Osteocyte (in vitro differentiated cells): ENCODE data around the gene NELFB. TPM values are rescaled to one million over a fixed set of nuclear protein-coding genes. Genes with fewer than 3 reads are reported as not detected.

ENCODE experiments used
- DNase-seq: peaks from one replicate; pipeline ENCODE4 v3.0.0; 2021; ENCODE audit warnings: mixed read lengths; ENCODE audit not compliant: unreplicated experiment; ENCODE audit errors: extremely low spot score
- H3K27ac Mint-ChIP-seq: one replicate; pipeline ENCODE4 v1.8.0; 2021; ENCODE audit warnings: mild to moderate bottlenecking, mixed read lengths; ENCODE audit not compliant: unreplicated experiment
- H3K27me3 Mint-ChIP-seq: one replicate; pipeline ENCODE4 v1.8.0; 2021; ENCODE audit warnings: mixed read lengths; ENCODE audit not compliant: unreplicated experiment
- H3K36me3 Mint-ChIP-seq: one replicate; pipeline ENCODE4 v1.8.0; 2021; ENCODE audit warnings: mixed read lengths; ENCODE audit not compliant: unreplicated experiment
- H3K4me1 Mint-ChIP-seq: one replicate; pipeline ENCODE4 v1.8.0; 2021; ENCODE audit warnings: mixed read lengths; ENCODE audit not compliant: unreplicated experiment
- H3K4me3 Mint-ChIP-seq: one replicate; pipeline ENCODE4 v1.8.0; 2021; ENCODE audit warnings: mild to moderate bottlenecking, moderate library complexity, mixed read lengths; ENCODE audit not compliant: unreplicated experiment
- H3K9me3 Mint-ChIP-seq: one replicate; pipeline ENCODE4 v1.8.0; 2021; ENCODE audit warnings: mixed read lengths; ENCODE audit not compliant: unreplicated experiment
- total RNA-seq: library from RNA; stranded (reverse); gene quantifications from 2 replicates; pipeline ENCODE4 v1.2.1, GENCODE V29; 2021
- TF ChIP-seq, protein P1 (sequence below): fragments of 200-600 bp; sonication (generic); IDR thresholded peaks from 2 replicates; pipeline ENCODE4 v1.5.0; 2021; ENCODE audit warnings: antibody characterized with exemption, mild to moderate bottlenecking, moderate library complexity

NELFB gene
- total RNA-seq, 1 donor from 2014 or later = 54.1 TPM

- no peak for DNase-seq
- H3K27me3 Mint-ChIP-seq = no peaks in the 10 kb centered on the region
- no peak overlapping the region for H3K4me3 Mint-ChIP-seq
- TF ChIP-seq, protein P1, sequence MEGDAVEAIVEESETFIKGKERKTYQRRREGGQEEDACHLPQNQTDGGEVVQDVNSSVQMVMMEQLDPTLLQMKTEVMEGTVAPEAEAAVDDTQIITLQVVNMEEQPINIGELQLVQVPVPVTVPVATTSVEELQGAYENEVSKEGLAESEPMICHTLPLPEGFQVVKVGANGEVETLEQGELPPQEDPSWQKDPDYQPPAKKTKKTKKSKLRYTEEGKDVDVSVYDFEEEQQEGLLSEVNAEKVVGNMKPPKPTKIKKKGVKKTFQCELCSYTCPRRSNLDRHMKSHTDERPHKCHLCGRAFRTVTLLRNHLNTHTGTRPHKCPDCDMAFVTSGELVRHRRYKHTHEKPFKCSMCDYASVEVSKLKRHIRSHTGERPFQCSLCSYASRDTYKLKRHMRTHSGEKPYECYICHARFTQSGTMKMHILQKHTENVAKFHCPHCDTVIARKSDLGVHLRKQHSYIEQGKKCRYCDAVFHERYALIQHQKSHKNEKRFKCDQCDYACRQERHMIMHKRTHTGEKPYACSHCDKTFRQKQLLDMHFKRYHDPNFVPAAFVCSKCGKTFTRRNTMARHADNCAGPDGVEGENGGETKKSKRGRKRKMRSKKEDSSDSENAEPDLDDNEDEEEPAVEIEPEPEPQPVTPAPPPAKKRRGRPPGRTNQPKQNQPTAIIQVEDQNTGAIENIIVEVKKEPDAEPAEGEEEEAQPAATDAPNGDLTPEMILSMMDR = no peak
- H3K4me1 Mint-ChIP-seq = peaks cover 10% of the 10 kb centered on the region
- no peaks in the 10 kb centered on the region for H3K9me3 Mint-ChIP-seq
- H3K27ac Mint-ChIP-seq = no peak overlapping the region
- H3K36me3 Mint-ChIP-seq = no peaks in the 10 kb centered on the region
Observed at GRCh38 chr9:137317718-137318511, 62.8 kb downstream of the NELFB start.

DNA sequence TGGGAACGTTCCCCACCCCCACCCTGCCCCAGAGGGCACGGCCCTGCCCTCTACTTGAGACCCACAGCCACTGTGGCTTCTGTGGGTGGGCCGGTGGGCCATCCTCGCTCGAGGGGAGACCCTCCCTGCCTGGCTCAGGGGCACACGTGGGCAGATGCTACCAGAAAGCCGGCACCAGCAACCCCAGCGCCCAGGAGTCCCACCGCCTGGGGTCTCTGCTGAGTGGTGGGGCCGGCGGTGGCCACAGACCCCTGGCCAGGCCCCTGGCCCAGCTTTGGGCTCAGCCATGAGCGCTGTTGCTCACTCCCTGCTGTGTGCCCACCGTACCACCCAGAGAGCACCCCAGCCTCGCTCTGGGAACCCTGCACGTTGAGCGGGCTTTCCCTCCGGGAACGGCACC lies 63.5 kb downstream of the NELFB start:
- no peaks in the 10 kb centered on the region for H3K27me3 Mint-ChIP-seq
- H3K9me3 Mint-ChIP-seq = no peaks in the 10 kb centered on the region
- H3K27ac Mint-ChIP-seq = no peak overlapping the region
- no peaks in the 10 kb centered on the region for H3K36me3 Mint-ChIP-seq
- H3K4me1 Mint-ChIP-seq = peaks cover 10% of the 10 kb centered on the region
- H3K4me3 Mint-ChIP-seq = no peak overlapping the region
- TF ChIP-seq, protein P1 = no peak
- DNase-seq = no peak

DNA sequence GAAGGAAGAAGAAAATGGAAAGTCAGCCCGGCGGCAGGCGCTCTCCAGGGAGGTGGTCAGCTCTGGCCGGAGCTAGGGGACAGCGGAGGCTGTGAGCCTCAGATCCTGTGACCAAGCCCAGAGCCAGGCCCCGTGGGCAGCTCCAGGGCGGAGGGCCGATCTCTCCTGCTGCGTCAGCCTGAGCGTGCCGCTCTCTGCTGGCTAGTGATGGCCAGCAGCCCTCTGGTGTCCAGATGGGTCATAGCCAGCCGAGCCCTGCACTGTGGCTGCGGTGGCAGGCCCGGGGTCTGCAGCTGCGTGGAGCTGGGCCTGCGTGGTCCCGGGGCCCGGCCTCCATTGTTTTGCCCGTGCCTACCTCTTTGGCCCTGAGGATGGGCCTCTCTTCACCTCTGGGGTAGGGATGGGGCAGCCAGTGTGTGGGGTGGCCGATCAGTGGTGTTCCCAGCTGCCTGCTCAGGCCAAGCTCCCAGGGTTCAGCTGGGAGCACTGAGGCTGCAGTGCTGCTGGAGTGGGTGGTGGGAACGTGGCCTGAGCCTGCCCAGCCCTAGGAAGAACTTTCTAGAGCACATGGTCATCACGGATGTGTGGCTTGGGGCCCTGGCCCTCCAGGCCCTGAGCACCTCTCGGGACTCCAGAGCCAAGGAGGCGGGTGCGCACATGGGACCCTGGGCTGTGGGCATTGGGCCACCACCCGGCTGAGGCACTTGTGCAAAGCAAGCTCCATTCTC lies 64.0 kb downstream of the NELFB start:
- no peaks in the 10 kb centered on the region for H3K36me3 Mint-ChIP-seq
- H3K4me3 Mint-ChIP-seq = no peak overlapping the region
- peaks cover 10% of the 10 kb centered on the region for H3K4me1 Mint-ChIP-seq
- H3K27me3 Mint-ChIP-seq = no peaks in the 10 kb centered on the region
- no peak overlapping the region for H3K27ac Mint-ChIP-seq
- no peaks in the 10 kb centered on the region for H3K9me3 Mint-ChIP-seq
- TF ChIP-seq, protein P1 = peak; percentile 37
- DNase-seq = no peak

DNA sequence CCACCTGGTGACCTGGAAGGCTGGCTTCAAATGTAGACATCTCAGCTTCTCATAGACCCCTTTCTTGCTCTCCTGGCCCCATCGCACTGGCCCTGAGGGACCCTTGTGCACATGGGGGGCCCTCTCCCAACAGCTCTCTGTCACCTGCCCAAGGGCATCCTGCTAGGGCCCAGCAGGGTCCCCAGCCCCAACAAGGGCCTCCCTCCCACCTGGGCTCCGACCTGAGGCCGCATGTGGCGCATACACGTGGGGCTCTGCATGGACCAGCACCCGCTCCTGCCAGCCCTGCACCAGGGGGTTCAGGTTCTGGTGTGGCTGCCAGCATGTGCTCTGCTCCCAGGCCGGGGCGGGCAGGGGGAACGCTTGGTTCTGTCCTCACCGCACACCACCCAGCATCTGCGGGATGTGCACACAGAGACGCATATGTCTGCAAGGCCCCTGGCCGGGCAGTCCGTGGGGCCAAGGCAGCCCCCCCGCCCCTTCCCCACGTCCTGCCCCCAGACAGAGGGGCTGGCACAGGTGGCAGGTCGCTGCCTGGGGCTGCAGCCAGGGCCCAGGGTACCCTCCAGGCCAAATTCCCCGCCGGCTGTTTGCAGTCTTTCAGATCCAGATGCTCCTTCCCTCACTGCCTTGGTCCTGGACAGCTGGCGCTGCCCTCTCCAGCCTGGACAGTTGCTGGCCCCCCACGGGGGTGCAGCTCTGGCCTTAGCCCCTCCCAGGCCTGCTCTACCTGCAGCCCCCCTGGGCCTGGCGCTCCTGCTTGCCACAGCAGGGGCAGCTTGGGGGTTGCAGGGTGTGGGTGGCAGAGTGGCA lies 64.8 kb downstream of the NELFB start:
- DNase-seq = no peak
- Mint-ChIP-seq H3K27ac (no peak overlapping the region), H3K4me1 (peaks cover 10% of the 10 kb centered on the region), H3K36me3 (no peaks in the 10 kb centered on the region), H3K4me3 (no peak overlapping the region), H3K27me3 (no peaks in the 10 kb centered on the region), H3K9me3 (no peaks in the 10 kb centered on the region)
- TF ChIP-seq, protein P1 = no peak
